Lower leg skin (tissue), 3 donors: ENCODE results near the gene DNAJC16.

Source experiments
- POLR2A ChIP-seq, 2 donors: fragments of 450-650 bp; IDR thresholded peaks; one replicate each; pipeline ENCODE4 v1.6.1; 2016 to 2017; ENCODE audit warnings: antibody characterized with exemption in 2 of 2, mild to moderate bottlenecking in 1 of 2, moderate library complexity in 1 of 2
- TF ChIP-seq, protein P1 (sequence below), 3 donors: fragments of 450-650 bp; IDR thresholded peaks; one replicate each; pipeline ENCODE4 v1.5.1; 2016; ENCODE audit warnings: antibody characterized with exemption in 3 of 3, mild to moderate bottlenecking in 3 of 3, moderate library complexity in 2 of 3

GRCh38 chr1:15622712-15623373 is 96.2 kb downstream of the DNAJC16 start:
- no peak for TF ChIP-seq POLR2A (IDR thresholded peaks at IDR 0.05)
- TF ChIP-seq, protein P1, sequence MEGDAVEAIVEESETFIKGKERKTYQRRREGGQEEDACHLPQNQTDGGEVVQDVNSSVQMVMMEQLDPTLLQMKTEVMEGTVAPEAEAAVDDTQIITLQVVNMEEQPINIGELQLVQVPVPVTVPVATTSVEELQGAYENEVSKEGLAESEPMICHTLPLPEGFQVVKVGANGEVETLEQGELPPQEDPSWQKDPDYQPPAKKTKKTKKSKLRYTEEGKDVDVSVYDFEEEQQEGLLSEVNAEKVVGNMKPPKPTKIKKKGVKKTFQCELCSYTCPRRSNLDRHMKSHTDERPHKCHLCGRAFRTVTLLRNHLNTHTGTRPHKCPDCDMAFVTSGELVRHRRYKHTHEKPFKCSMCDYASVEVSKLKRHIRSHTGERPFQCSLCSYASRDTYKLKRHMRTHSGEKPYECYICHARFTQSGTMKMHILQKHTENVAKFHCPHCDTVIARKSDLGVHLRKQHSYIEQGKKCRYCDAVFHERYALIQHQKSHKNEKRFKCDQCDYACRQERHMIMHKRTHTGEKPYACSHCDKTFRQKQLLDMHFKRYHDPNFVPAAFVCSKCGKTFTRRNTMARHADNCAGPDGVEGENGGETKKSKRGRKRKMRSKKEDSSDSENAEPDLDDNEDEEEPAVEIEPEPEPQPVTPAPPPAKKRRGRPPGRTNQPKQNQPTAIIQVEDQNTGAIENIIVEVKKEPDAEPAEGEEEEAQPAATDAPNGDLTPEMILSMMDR (IDR thresholded peaks at IDR 0.05), result no peak
